Panc1 (cell line): ENCODE results near the gene KIDINS220. TPM values are rescaled to one million over a fixed set of nuclear protein-coding genes. Genes with fewer than 3 reads are reported as not detected.

Source experiments
- ATAC-seq: fragments of 200-7000 bp; cut with Tn5 transposase; 2 replicates; pipeline ENCODE4 v1.9.1; 2020; ENCODE audit warnings: mild to moderate bottlenecking, moderate library complexity
- BruUV-seq: library from RNA; stranded (reverse); fragments of 400-500 nt; replicated peaks from 2 replicates; lab custom pipeline; 2021; lab: Mats Ljungman, UMichigan
- CTCF ChIA-PET: fragments of 300-600 bp; sonication (Branson Sonifier 250); formaldehyde crosslinking; loops from one replicate; lab custom pipeline; 2022; ENCODE audit warnings: antibody characterized with exemption; lab: Charles Lee
- POLR2A ChIA-PET: fragments of 300-600 bp; sonication (Branson Sonifier 250); formaldehyde crosslinking; loops from one replicate; lab custom pipeline; 2022; ENCODE audit warnings: antibody characterized with exemption; lab: Charles Lee
- DNase-seq: peaks from one replicate; pipeline ENCODE4 v3.0.0-alpha.2; 2010; ENCODE audit warnings: low read depth, low spot score
- H3K27ac ChIP-seq: 2 replicates; pipeline ENCODE4 v1.5.1; 2011; ENCODE audit warnings: mild to moderate bottlenecking, low read length, inconsistent platforms
- H3K27me3 ChIP-seq: fragments of 200-500 bp; sonication (Bioruptor generic); 2 replicates; pipeline ENCODE4 v1.6.0; 2014; ENCODE audit warnings: low read length, inconsistent platforms; ENCODE audit not compliant: control insufficient read depth, insufficient read depth
- H3K36me3 ChIP-seq: fragments of 200-500 bp; sonication (Bioruptor generic); 2 replicates; pipeline ENCODE4 v1.5.1; 2014; ENCODE audit warnings: inconsistent platforms, mild to moderate bottlenecking, low read length, moderate library complexity; ENCODE audit not compliant: control insufficient read depth, insufficient read depth
- H3K4me1 ChIP-seq: 2 replicates; pipeline ENCODE4 v1.5.1; 2011; ENCODE audit warnings: inconsistent platforms, mild to moderate bottlenecking, low read length, moderate library complexity; ENCODE audit not compliant: control insufficient read depth, insufficient read depth
- H3K4me3 ChIP-seq, 2 experiments: 2 replicates each; pipeline ENCODE4 v1.5.1; 2011 to 2012; ENCODE audit warnings: low read depth in 2 of 2, low read length in 2 of 2, mild to moderate bottlenecking in 2 of 2, inconsistent platforms in 1 of 2, moderate library complexity in 1 of 2
- H3K9me3 ChIP-seq: fragments of 200-500 bp; sonication (Bioruptor generic); 2 replicates; pipeline ENCODE4 v1.5.1; 2014; ENCODE audit warnings: low read depth, mild to moderate bottlenecking, inconsistent platforms, low read length, moderate library complexity; ENCODE audit not compliant: control insufficient read depth, insufficient read depth
- POLR2AphosphoS5 ChIP-seq: IDR thresholded peaks from 2 replicates; pipeline ENCODE4 v1.6.1; 2012; ENCODE audit warnings: mild to moderate bottlenecking, low read depth, low read length, moderate library complexity
- SIN3A ChIP-seq: IDR thresholded peaks from 2 replicates; pipeline ENCODE4 v1.6.1; 2012; ENCODE audit warnings: low read depth, mild to moderate bottlenecking, low read length, moderate library complexity, borderline replicate concordance; ENCODE audit not compliant: insufficient read depth
- TCF7L2 ChIP-seq: IDR thresholded peaks from 2 replicates; pipeline ENCODE4 v1.6.1; 2011; ENCODE audit warnings: mild to moderate bottlenecking, low read depth, low read length, inconsistent platforms
- in situ Hi-C: cut with HindIII; loops from 2 replicates; pipeline ENCODE4 v1.10.0; 2016; ENCODE audit warnings: low sequenced_read_pairs, low pct_unique_long_range_greater_than_20kb
- intact Hi-C: fragments of 100-400 bp; cut with micrococcal nuclease; formaldehyde crosslinking; loops from one replicate; pipeline ENCODE4 v1.10.0; 2022; ENCODE audit not compliant: unreplicated experiment
- total RNA-seq: library from RNA; stranded (reverse); gene quantifications from one replicate; pipeline ENCODE4 v1.2.1, GENCODE V29; 2021; ENCODE audit not compliant: unreplicated experiment
- TF ChIP-seq, protein P1 (sequence below), 2 experiments: IDR thresholded peaks; 2 replicates each; pipeline ENCODE4 v1.6.1; 2011 to 2012; ENCODE audit warnings: low read depth in 2 of 2, control low read depth in 1 of 2, low read length in 1 of 2, mild to moderate bottlenecking in 1 of 2, moderate library complexity in 1 of 2; ENCODE audit not compliant: insufficient read depth in 1 of 2
- TF ChIP-seq, protein P2 (sequence below): fragments of 450-650 bp; IDR thresholded peaks from 2 replicates; pipeline ENCODE4 v1.5.1; 2017; ENCODE audit warnings: mild to moderate bottlenecking

Gene KIDINS220
- total RNA-seq, 1 experiment from 2014 or later = 39.3 TPM

DNA sequence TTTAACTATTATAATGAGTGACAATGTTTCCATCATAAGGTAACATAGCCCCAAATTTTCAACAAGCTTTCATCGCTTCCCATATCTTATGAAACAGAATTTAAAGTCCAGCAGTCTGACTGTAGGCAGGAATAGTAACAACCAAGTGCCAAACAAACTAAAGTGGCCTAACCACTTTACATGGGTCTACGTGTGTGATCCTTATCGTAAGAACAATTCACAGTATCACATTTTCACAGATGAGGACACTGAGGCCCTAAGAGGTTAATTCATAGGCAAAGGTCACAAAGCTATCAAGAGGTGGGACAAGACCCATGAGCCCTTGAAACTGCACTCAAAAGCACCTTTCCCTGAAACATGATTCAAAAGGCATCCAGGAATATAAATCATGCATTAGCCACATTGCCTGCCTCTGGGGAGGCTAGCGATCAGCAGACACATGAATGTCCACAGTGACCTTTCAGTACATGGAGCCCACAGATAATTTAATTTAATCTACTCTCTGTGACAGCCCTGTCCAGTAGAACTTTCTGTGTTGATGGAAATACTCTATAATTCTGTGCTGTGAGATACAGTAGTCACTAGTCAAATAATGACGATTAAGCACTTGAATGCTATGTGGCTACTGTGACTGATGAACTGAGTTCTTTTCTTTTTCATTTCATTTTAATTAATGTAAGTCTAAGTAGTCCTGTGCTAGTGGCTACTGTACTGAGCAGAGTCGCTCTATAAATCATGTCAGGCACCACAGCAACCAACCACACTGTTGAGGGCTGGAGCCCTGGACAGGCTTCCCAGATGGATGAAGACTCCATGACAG, 30.3 kb downstream of the KIDINS220 start:
- Histone ChIP-seq H3K4me1 (peaks cover 6% of the 10 kb centered on the region; the same call in 1 of the 2 replicates), H3K4me3 (no peak overlapping the region), H3K27me3 (no peaks in the 10 kb centered on the region), H3K9me3 (no peaks in the 10 kb centered on the region), H3K27ac (no peak overlapping the region), H3K36me3 (no peaks in the 10 kb centered on the region)
- intact Hi-C loops (no loop called here), in situ Hi-C loops (no loop called here)
- no peak for TF ChIP-seq TCF7L2
- TF ChIP-seq, protein P1, sequence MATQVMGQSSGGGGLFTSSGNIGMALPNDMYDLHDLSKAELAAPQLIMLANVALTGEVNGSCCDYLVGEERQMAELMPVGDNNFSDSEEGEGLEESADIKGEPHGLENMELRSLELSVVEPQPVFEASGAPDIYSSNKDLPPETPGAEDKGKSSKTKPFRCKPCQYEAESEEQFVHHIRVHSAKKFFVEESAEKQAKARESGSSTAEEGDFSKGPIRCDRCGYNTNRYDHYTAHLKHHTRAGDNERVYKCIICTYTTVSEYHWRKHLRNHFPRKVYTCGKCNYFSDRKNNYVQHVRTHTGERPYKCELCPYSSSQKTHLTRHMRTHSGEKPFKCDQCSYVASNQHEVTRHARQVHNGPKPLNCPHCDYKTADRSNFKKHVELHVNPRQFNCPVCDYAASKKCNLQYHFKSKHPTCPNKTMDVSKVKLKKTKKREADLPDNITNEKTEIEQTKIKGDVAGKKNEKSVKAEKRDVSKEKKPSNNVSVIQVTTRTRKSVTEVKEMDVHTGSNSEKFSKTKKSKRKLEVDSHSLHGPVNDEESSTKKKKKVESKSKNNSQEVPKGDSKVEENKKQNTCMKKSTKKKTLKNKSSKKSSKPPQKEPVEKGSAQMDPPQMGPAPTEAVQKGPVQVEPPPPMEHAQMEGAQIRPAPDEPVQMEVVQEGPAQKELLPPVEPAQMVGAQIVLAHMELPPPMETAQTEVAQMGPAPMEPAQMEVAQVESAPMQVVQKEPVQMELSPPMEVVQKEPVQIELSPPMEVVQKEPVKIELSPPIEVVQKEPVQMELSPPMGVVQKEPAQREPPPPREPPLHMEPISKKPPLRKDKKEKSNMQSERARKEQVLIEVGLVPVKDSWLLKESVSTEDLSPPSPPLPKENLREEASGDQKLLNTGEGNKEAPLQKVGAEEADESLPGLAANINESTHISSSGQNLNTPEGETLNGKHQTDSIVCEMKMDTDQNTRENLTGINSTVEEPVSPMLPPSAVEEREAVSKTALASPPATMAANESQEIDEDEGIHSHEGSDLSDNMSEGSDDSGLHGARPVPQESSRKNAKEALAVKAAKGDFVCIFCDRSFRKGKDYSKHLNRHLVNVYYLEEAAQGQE (IDR thresholded peaks at IDR 0.05; ENCODE audit: insufficient read depth in 1 of 2, low read depth in 2 of 2, low read length in 1 of 2) = no peak
- TF ChIP-seq, protein P2, sequence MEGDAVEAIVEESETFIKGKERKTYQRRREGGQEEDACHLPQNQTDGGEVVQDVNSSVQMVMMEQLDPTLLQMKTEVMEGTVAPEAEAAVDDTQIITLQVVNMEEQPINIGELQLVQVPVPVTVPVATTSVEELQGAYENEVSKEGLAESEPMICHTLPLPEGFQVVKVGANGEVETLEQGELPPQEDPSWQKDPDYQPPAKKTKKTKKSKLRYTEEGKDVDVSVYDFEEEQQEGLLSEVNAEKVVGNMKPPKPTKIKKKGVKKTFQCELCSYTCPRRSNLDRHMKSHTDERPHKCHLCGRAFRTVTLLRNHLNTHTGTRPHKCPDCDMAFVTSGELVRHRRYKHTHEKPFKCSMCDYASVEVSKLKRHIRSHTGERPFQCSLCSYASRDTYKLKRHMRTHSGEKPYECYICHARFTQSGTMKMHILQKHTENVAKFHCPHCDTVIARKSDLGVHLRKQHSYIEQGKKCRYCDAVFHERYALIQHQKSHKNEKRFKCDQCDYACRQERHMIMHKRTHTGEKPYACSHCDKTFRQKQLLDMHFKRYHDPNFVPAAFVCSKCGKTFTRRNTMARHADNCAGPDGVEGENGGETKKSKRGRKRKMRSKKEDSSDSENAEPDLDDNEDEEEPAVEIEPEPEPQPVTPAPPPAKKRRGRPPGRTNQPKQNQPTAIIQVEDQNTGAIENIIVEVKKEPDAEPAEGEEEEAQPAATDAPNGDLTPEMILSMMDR = no peak
- TF ChIP-seq POLR2AphosphoS5 = no peak
- TF ChIP-seq SIN3A = no peak
- BruUV-seq = no TSS peak
- DNase-seq = no peak
- CTCF ChIA-PET = no interaction called here
- POLR2A ChIA-PET = no interaction called here
- no peak for ATAC-seq

DNA sequence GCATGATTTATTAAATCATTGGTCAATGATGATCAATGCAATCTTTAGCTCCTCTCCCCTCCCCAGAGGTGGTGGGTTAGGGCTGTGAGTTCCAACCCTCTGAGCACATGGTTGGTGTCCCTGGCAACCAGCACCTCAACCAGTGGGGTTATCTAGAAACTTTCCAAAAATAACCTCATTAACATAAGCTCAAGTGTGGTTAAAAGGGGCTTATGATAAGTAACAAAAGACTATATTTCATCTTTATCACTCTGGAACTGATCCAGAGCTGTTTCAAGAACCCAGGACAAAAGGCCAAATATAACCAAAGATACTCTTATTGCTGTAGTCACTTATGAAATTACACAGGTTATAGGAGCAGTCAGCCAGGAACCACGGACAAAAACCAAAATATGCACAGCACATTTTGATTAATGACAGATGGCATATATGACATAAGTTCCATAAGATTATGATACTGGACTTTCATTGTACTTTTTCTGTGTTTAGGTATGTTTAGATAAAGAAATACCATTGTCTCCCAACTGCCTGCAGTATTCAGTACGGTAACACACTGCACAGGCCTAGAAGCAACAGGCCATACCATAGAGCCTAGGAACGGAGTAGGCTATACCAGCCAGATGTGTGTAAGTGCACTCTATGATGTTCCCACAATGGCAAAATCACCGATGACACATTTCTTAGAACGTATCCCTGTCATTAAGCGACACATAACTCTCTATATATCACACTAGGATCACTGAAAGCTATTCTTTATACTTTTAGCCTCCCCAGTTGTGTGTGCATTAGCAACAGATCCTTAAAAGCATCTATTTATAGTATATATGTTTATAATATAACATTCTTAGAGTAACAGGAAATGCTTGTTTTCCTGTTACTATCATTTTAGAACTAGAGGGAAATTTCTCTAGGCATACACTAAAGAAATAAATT, 31.9 kb downstream of the KIDINS220 start:
- Histone ChIP-seq H3K4me3 (no peak overlapping the region), H3K27me3 (no peaks in the 10 kb centered on the region), H3K4me1 (peaks cover 6% of the 10 kb centered on the region; the same call in 1 of the 2 replicates), H3K27ac (no peak overlapping the region), H3K9me3 (no peaks in the 10 kb centered on the region), H3K36me3 (no peaks in the 10 kb centered on the region)
- POLR2A ChIA-PET = no interaction called here
- intact Hi-C loops (no loop called here), in situ Hi-C loops (no loop called here)
- TF ChIP-seq POLR2AphosphoS5 = no peak
- TF ChIP-seq TCF7L2 = no peak
- no TSS peak for BruUV-seq
- CTCF ChIA-PET = no interaction called here
- no peak for ATAC-seq
- no peak for DNase-seq
